ENCODE data around the gene BCAS3.

GRCh38 chr17:61404913-61405685, 727.4 kb downstream of the BCAS3 start:
- TF ChIP-seq POLR2A (IDR thresholded peaks at IDR 0.05): no peak
- TF ChIP-seq CTCF (IDR thresholded peaks at IDR 0.05 in 8 of 11, conservative IDR thresholded peaks at IDR 0.05 in 3 of 11): no peak
- peak in 1 of 3 donors; percentile 10 for TF ChIP-seq POLR2AphosphoS5 (IDR thresholded peaks at IDR 0.05)

Measured in spleen (tissue), 7 donors.